Activated naive CD4-positive, alpha-beta T cell treated with anti-CD3 and anti-CD28 coated beads for 36 hours (primary cell): ENCODE data around the gene HMCN2. TPM values are rescaled to one million over a fixed set of nuclear protein-coding genes. Genes with fewer than 3 reads are reported as not detected.

ENCODE experiments used
- CTCF ChIA-PET: fragments of 350-600 bp; sonication (Branson Sonifier 250); formaldehyde crosslinking; loops from one replicate; lab custom pipeline; 2021; ENCODE audit warnings: antibody characterized with exemption; lab: Charles Lee
- DNase-seq: peaks from one replicate; pipeline ENCODE4 v3.0.0-alpha.2; 2020
- H3K27ac Mint-ChIP-seq: one replicate; pipeline ENCODE4 v1.8.0; 2021; ENCODE audit warnings: mild to moderate bottlenecking, mixed read lengths
- H3K27me3 Mint-ChIP-seq: one replicate; pipeline ENCODE4 v1.8.0; 2021; ENCODE audit warnings: low read depth, mixed read lengths
- H3K36me3 Mint-ChIP-seq: one replicate; pipeline ENCODE4 v1.8.0; 2021; ENCODE audit warnings: low read depth, mixed read lengths
- H3K4me1 Mint-ChIP-seq: one replicate; pipeline ENCODE4 v1.8.0; 2021; ENCODE audit warnings: low read depth, mixed read lengths
- H3K4me3 Mint-ChIP-seq: one replicate; pipeline ENCODE4 v1.8.0; 2021; ENCODE audit warnings: mild to moderate bottlenecking, moderate library complexity, mixed read lengths
- H3K9me3 Mint-ChIP-seq: one replicate; pipeline ENCODE4 v1.8.0; 2021; ENCODE audit warnings: mixed read lengths
- intact Hi-C: fragments of 100-400 bp; cut with micrococcal nuclease; formaldehyde crosslinking; loops from one replicate; pipeline ENCODE4 v1.15.1; 2023
- total RNA-seq, 2 experiments: library from RNA; stranded (reverse); gene quantifications; one replicate each; pipeline ENCODE4 v1.2.3, GENCODE V29; 2021

Gene HMCN2
- total RNA-seq, 2 experiments from 2014 or later: not detected

GRCh38 chr9:130352586-130353285 lies 87.2 kb downstream of the HMCN2 start:
- H3K27me3 Mint-ChIP-seq: no peaks in the 10 kb centered on the region
- no peak overlapping the region for H3K27ac Mint-ChIP-seq
- H3K4me1 Mint-ChIP-seq: no peaks in the 10 kb centered on the region
- intact Hi-C loops: no loop called here
- CTCF ChIA-PET: no interaction called here
- H3K36me3 Mint-ChIP-seq: no peaks in the 10 kb centered on the region
- DNase-seq: no peak
- H3K4me3 Mint-ChIP-seq: no peak overlapping the region
- H3K9me3 Mint-ChIP-seq: no peaks in the 10 kb centered on the region

GRCh38 chr9:130354378-130354777 lies 88.8 kb downstream of the HMCN2 start:
- no peak overlapping the region for H3K27ac Mint-ChIP-seq
- no peak overlapping the region for H3K4me3 Mint-ChIP-seq
- H3K4me1 Mint-ChIP-seq: no peaks in the 10 kb centered on the region
- intact Hi-C loops: no loop called here
- DNase-seq: no peak
- no peaks in the 10 kb centered on the region for H3K9me3 Mint-ChIP-seq
- no peaks in the 10 kb centered on the region for H3K36me3 Mint-ChIP-seq
- CTCF ChIA-PET: no interaction called here
- no peaks in the 10 kb centered on the region for H3K27me3 Mint-ChIP-seq

GRCh38 chr9:130354806-130355205 lies 89.2 kb downstream of the HMCN2 start:
- Mint-ChIP-seq H3K27ac (no peak overlapping the region), H3K4me1 (no peaks in the 10 kb centered on the region), H3K9me3 (no peaks in the 10 kb centered on the region), H3K27me3 (no peaks in the 10 kb centered on the region), H3K36me3 (no peaks in the 10 kb centered on the region), H3K4me3 (no peak overlapping the region)
- intact Hi-C loops: no loop called here
- no peak for DNase-seq
- CTCF ChIA-PET: no interaction called here

- no peaks in the 10 kb centered on the region for H3K27me3 Mint-ChIP-seq
- no peak for DNase-seq
- H3K4me1 Mint-ChIP-seq: no peaks in the 10 kb centered on the region
- H3K9me3 Mint-ChIP-seq: no peaks in the 10 kb centered on the region
- CTCF ChIA-PET: no interaction called here
- H3K4me3 Mint-ChIP-seq: no peak overlapping the region
- H3K27ac Mint-ChIP-seq: no peak overlapping the region
- intact Hi-C loops: no loop called here
- H3K36me3 Mint-ChIP-seq: no peaks in the 10 kb centered on the region
Observed at GRCh38 chr9:130356033-130356432, 90.5 kb downstream of the HMCN2 start.

GRCh38 chr9:130356877-130357584 lies 91.5 kb downstream of the HMCN2 start:
- no peaks in the 10 kb centered on the region for H3K9me3 Mint-ChIP-seq
- intact Hi-C loops: no loop called here

GRCh38 chr9:130358928-130359327 lies 93.4 kb downstream of the HMCN2 start:
- Mint-ChIP-seq H3K36me3 (no peaks in the 10 kb centered on the region), H3K4me1 (no peaks in the 10 kb centered on the region), H3K27ac (no peak overlapping the region), H3K4me3 (no peak overlapping the region), H3K27me3 (no peaks in the 10 kb centered on the region), H3K9me3 (no peaks in the 10 kb centered on the region)
- intact Hi-C loops: no loop called here
- CTCF ChIA-PET: interaction anchor here (0.7 kb wide), 1 partner anchor 94 kb away, joined by 3 read pairs; the partner anchor contains the start of gene HMCN2
- no peak for DNase-seq

More at GRCh38 chr9:130356877-130357584, 91.5 kb downstream of the HMCN2 start:
- no peaks in the 10 kb centered on the region for H3K4me1 Mint-ChIP-seq
- H3K36me3 Mint-ChIP-seq: no peaks in the 10 kb centered on the region
- H3K27ac Mint-ChIP-seq: no peak overlapping the region
- H3K4me3 Mint-ChIP-seq: no peak overlapping the region
- CTCF ChIA-PET: no interaction called here
- DNase-seq: no peak
- H3K27me3 Mint-ChIP-seq: no peaks in the 10 kb centered on the region

- CTCF ChIA-PET: no interaction called here
- Mint-ChIP-seq H3K9me3 (no peaks in the 10 kb centered on the region), H3K36me3 (no peaks in the 10 kb centered on the region), H3K27me3 (no peaks in the 10 kb centered on the region), H3K4me3 (no peak overlapping the region), H3K4me1 (no peaks in the 10 kb centered on the region), H3K27ac (no peak overlapping the region)
- intact Hi-C loops: no loop called here
- DNase-seq: no peak
Observed at GRCh38 chr9:130359819-130360218, 94.3 kb downstream of the HMCN2 start.

GRCh38 chr9:130360672-130361071 lies 95.1 kb downstream of the HMCN2 start:
- H3K27ac Mint-ChIP-seq: no peak overlapping the region
- no peaks in the 10 kb centered on the region for H3K36me3 Mint-ChIP-seq
- intact Hi-C loops: no loop called here
- DNase-seq: no peak
- no peaks in the 10 kb centered on the region for H3K9me3 Mint-ChIP-seq
- no peaks in the 10 kb centered on the region for H3K4me1 Mint-ChIP-seq
- no peak overlapping the region for H3K4me3 Mint-ChIP-seq
- CTCF ChIA-PET: no interaction called here
- no peaks in the 10 kb centered on the region for H3K27me3 Mint-ChIP-seq

GRCh38 chr9:130361873-130362362 lies 96.4 kb downstream of the HMCN2 start:
- no peak overlapping the region for H3K27ac Mint-ChIP-seq
- no peak for DNase-seq
- H3K4me1 Mint-ChIP-seq: no peaks in the 10 kb centered on the region
- H3K4me3 Mint-ChIP-seq: no peak overlapping the region
- intact Hi-C loops: no loop called here
- H3K27me3 Mint-ChIP-seq: no peaks in the 10 kb centered on the region
- CTCF ChIA-PET: no interaction called here
- H3K9me3 Mint-ChIP-seq: no peaks in the 10 kb centered on the region
- no peaks in the 10 kb centered on the region for H3K36me3 Mint-ChIP-seq

- intact Hi-C loops: no loop called here
- H3K9me3 Mint-ChIP-seq: no peaks in the 10 kb centered on the region
- no peaks in the 10 kb centered on the region for H3K4me1 Mint-ChIP-seq
- no peak overlapping the region for H3K27ac Mint-ChIP-seq
- no peaks in the 10 kb centered on the region for H3K27me3 Mint-ChIP-seq
- CTCF ChIA-PET: no interaction called here
- DNase-seq: no peak
- H3K36me3 Mint-ChIP-seq: no peaks in the 10 kb centered on the region
- no peak overlapping the region for H3K4me3 Mint-ChIP-seq
Observed at GRCh38 chr9:130362691-130363090, 97.1 kb downstream of the HMCN2 start.

GRCh38 chr9:130363755-130364404 lies 98.3 kb downstream of the HMCN2 start:
- H3K27ac Mint-ChIP-seq: no peak overlapping the region
- H3K4me3 Mint-ChIP-seq: no peak overlapping the region

GRCh38 chr9:130364619-130365322 lies 99.2 kb downstream of the HMCN2 start:
- CTCF ChIA-PET: no interaction called here
- peaks cover 9% of the 10 kb centered on the region for H3K9me3 Mint-ChIP-seq
- H3K36me3 Mint-ChIP-seq: no peaks in the 10 kb centered on the region
- intact Hi-C loops: no loop called here
- H3K4me3 Mint-ChIP-seq: no peak overlapping the region
- H3K27me3 Mint-ChIP-seq: no peaks in the 10 kb centered on the region
- peaks cover 10% of the 10 kb centered on the region for H3K4me1 Mint-ChIP-seq
- no peak overlapping the region for H3K27ac Mint-ChIP-seq
- DNase-seq: no peak

More at GRCh38 chr9:130363755-130364404, 98.3 kb downstream of the HMCN2 start:
- intact Hi-C loops: no loop called here
- Mint-ChIP-seq H3K36me3 (no peaks in the 10 kb centered on the region), H3K4me1 (peaks cover 10% of the 10 kb centered on the region), H3K27me3 (no peaks in the 10 kb centered on the region), H3K9me3 (peaks cover 9% of the 10 kb centered on the region)
- no peak for DNase-seq
- CTCF ChIA-PET: no interaction called here
